ENCODE data around the gene CNKSR2.

DNA sequence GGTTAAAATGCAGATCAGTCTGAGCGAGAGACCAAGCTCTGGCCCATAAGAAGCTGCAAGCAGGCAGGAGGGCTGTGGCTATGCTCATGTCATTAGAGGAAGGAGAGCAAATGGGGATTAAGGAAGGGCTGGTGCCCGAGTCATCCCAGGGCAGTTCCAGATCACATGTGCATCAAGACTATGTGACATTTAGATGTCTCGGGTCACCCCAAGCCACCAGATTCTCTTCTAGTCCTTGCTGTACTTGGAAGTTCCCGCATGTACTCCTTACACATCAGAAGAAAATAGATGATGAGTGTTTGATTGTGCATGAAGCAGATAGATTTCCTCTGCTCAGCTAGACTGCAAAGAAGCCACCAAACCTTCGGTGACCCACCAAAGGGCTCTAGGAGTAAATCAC is 326.1 kb downstream of the CNKSR2 start:
- TF ChIP-seq, protein P1, sequence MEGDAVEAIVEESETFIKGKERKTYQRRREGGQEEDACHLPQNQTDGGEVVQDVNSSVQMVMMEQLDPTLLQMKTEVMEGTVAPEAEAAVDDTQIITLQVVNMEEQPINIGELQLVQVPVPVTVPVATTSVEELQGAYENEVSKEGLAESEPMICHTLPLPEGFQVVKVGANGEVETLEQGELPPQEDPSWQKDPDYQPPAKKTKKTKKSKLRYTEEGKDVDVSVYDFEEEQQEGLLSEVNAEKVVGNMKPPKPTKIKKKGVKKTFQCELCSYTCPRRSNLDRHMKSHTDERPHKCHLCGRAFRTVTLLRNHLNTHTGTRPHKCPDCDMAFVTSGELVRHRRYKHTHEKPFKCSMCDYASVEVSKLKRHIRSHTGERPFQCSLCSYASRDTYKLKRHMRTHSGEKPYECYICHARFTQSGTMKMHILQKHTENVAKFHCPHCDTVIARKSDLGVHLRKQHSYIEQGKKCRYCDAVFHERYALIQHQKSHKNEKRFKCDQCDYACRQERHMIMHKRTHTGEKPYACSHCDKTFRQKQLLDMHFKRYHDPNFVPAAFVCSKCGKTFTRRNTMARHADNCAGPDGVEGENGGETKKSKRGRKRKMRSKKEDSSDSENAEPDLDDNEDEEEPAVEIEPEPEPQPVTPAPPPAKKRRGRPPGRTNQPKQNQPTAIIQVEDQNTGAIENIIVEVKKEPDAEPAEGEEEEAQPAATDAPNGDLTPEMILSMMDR (conservative IDR thresholded peaks at IDR 0.05; ENCODE audit: low read depth in 2 of 2), result no peak
- TF ChIP-seq ETS1 (IDR thresholded peaks at IDR 0.05) (no peak), POLR2AphosphoS5 (IDR thresholded peaks at IDR 0.05; ENCODE audit: low read depth) (no peak), EZH2 (IDR thresholded peaks at IDR 0.05; ENCODE audit: low read depth, unreplicated experiment) (no peak)
- TF ChIP-seq, protein P2, sequence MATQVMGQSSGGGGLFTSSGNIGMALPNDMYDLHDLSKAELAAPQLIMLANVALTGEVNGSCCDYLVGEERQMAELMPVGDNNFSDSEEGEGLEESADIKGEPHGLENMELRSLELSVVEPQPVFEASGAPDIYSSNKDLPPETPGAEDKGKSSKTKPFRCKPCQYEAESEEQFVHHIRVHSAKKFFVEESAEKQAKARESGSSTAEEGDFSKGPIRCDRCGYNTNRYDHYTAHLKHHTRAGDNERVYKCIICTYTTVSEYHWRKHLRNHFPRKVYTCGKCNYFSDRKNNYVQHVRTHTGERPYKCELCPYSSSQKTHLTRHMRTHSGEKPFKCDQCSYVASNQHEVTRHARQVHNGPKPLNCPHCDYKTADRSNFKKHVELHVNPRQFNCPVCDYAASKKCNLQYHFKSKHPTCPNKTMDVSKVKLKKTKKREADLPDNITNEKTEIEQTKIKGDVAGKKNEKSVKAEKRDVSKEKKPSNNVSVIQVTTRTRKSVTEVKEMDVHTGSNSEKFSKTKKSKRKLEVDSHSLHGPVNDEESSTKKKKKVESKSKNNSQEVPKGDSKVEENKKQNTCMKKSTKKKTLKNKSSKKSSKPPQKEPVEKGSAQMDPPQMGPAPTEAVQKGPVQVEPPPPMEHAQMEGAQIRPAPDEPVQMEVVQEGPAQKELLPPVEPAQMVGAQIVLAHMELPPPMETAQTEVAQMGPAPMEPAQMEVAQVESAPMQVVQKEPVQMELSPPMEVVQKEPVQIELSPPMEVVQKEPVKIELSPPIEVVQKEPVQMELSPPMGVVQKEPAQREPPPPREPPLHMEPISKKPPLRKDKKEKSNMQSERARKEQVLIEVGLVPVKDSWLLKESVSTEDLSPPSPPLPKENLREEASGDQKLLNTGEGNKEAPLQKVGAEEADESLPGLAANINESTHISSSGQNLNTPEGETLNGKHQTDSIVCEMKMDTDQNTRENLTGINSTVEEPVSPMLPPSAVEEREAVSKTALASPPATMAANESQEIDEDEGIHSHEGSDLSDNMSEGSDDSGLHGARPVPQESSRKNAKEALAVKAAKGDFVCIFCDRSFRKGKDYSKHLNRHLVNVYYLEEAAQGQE (IDR thresholded peaks at IDR 0.05; ENCODE audit: unreplicated experiment), result no peak
- TF ChIP-seq, protein P3, sequence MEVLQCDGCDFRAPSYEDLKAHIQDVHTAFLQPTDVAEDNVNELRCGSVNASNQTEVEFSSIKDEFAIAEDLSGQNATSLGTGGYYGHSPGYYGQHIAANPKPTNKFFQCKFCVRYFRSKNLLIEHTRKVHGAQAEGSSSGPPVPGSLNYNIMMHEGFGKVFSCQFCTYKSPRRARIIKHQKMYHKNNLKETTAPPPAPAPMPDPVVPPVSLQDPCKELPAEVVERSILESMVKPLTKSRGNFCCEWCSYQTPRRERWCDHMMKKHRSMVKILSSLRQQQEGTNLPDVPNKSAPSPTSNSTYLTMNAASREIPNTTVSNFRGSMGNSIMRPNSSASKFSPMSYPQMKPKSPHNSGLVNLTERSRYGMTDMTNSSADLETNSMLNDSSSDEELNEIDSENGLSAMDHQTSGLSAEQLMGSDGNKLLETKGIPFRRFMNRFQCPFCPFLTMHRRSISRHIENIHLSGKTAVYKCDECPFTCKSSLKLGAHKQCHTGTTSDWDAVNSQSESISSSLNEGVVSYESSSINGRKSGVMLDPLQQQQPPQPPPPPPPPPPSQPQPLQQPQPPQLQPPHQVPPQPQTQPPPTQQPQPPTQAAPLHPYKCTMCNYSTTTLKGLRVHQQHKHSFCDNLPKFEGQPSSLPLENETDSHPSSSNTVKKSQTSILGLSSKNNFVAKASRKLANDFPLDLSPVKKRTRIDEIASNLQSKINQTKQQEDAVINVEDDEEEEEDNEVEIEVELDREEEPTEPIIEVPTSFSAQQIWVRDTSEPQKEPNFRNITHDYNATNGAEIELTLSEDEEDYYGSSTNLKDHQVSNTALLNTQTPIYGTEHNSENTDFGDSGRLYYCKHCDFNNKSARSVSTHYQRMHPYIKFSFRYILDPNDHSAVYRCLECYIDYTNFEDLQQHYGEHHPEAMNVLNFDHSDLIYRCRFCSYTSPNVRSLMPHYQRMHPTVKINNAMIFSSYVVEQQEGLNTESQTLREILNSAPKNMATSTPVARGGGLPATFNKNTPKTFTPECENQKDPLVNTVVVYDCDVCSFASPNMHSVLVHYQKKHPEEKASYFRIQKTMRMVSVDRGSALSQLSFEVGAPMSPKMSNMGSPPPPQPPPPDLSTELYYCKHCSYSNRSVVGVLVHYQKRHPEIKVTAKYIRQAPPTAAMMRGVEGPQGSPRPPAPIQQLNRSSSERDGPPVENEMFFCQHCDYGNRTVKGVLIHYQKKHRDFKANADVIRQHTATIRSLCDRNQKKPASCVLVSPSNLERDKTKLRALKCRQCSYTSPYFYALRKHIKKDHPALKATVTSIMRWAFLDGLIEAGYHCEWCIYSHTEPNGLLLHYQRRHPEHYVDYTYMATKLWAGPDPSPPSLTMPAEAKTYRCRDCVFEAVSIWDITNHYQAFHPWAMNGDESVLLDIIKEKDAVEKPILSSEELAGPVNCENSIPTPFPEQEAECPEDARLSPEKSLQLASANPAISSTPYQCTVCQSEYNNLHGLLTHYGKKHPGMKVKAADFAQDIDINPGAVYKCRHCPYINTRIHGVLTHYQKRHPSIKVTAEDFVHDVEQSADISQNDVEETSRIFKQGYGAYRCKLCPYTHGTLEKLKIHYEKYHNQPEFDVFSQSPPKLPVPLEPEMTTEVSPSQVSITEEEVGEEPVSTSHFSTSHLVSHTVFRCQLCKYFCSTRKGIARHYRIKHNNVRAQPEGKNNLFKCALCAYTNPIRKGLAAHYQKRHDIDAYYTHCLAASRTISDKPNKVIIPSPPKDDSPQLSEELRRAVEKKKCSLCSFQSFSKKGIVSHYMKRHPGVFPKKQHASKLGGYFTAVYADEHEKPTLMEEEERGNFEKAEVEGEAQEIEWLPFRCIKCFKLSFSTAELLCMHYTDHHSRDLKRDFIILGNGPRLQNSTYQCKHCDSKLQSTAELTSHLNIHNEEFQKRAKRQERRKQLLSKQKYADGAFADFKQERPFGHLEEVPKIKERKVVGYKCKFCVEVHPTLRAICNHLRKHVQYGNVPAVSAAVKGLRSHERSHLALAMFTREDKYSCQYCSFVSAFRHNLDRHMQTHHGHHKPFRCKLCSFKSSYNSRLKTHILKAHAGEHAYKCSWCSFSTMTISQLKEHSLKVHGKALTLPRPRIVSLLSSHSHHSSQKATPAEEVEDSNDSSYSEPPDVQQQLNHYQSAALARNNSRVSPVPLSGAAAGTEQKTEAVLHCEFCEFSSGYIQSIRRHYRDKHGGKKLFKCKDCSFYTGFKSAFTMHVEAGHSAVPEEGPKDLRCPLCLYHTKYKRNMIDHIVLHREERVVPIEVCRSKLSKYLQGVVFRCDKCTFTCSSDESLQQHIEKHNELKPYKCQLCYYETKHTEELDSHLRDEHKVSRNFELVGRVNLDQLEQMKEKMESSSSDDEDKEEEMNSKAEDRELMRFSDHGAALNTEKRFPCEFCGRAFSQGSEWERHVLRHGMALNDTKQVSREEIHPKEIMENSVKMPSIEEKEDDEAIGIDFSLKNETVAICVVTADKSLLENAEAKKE (CRISPR knock-in tag; IDR thresholded peaks at IDR 0.05), result no peak
